A673 (cell line): ENCODE measurements around the gene TMEM147. TPM values are rescaled to one million over a fixed set of nuclear protein-coding genes. Genes with fewer than 3 reads are reported as not detected.

ENCODE experiments used
- BruUV-seq: library from RNA; stranded (reverse); fragments of 400-500 nt; replicated peaks from 2 replicates; lab custom pipeline; 2021; lab: Mats Ljungman, UMichigan
- CTCF ChIA-PET: fragments of 300-600 bp; sonication (Branson Sonifier 250); formaldehyde crosslinking; loops from one replicate; lab custom pipeline; 2022; ENCODE audit warnings: antibody characterized with exemption; lab: Charles Lee
- POLR2A ChIA-PET: fragments of 300-600 bp; sonication (Branson Sonifier 250); formaldehyde crosslinking; loops from one replicate; lab custom pipeline; 2022; ENCODE audit warnings: antibody characterized with exemption; ENCODE audit not compliant: low non-redundant PET; lab: Charles Lee
- DNase-seq: peaks from one replicate; pipeline ENCODE4 v3.0.0-alpha.2; 2015; ENCODE audit warnings: low spot score
- H3K27ac ChIP-seq: fragments of 200-600 bp; sonication (generic); 2 replicates; pipeline ENCODE4 v1.5.1; 2016; ENCODE audit warnings: mixed run types, low read depth, mild to moderate bottlenecking, mixed read lengths, antibody characterized with exemption, low read length; ENCODE audit not compliant: poor library complexity, severe bottlenecking
- H3K27me3 ChIP-seq: fragments of 200-600 bp; sonication (generic); replicated peaks from 2 replicates; pipeline ENCODE4 v1.6.1; 2017; ENCODE audit warnings: mixed run types, low read depth, mild to moderate bottlenecking, mixed read lengths, antibody characterized with exemption, low read length; ENCODE audit not compliant: insufficient read depth, poor library complexity
- H3K36me3 ChIP-seq: fragments of 200-600 bp; sonication (generic); 2 replicates; pipeline ENCODE4 v1.6.1; 2016; ENCODE audit warnings: mixed run types, mild to moderate bottlenecking, mixed read lengths, antibody characterized with exemption, low read length; ENCODE audit not compliant: insufficient read depth, poor library complexity, severe bottlenecking
- H3K4me1 ChIP-seq: fragments of 200-600 bp; sonication (generic); 2 replicates; pipeline ENCODE4 v1.6.1; 2017; ENCODE audit warnings: mixed run types, mild to moderate bottlenecking, mixed read lengths, antibody characterized with exemption, low read length; ENCODE audit not compliant: insufficient read depth, poor library complexity, severe bottlenecking
- H3K4me3 ChIP-seq: fragments of 200-600 bp; sonication (generic); 2 replicates; pipeline ENCODE4 v1.5.1; 2016; ENCODE audit warnings: low read depth, mixed run types, mild to moderate bottlenecking, mixed read lengths, low read length; ENCODE audit not compliant: poor library complexity, severe bottlenecking
- H3K9me3 ChIP-seq: fragments of 200-600 bp; sonication (generic); 2 replicates; pipeline ENCODE4 v1.6.1; 2016; ENCODE audit warnings: mixed run types, low read depth, mild to moderate bottlenecking, mixed read lengths, antibody characterized with exemption, low read length; ENCODE audit not compliant: poor library complexity, severe bottlenecking
- CTCF ChIP-seq: fragments of 300-800, 200-600 bp; sonication (generic); conservative IDR thresholded peaks from 2 replicates; pipeline ENCODE4 v1.5.1; 2017; ENCODE audit warnings: low read depth, mild to moderate bottlenecking, antibody characterized with exemption, low read length, moderate library complexity, mixed read lengths
- EZH2 ChIP-seq: fragments of 200-600 bp; sonication (generic); IDR thresholded peaks from 2 replicates; pipeline ENCODE4 v1.6.1; 2017; ENCODE audit warnings: borderline replicate concordance, low read depth, mild to moderate bottlenecking, mixed read lengths, antibody characterized with exemption, low read length; ENCODE audit not compliant: poor library complexity, severe bottlenecking
- intact Hi-C: fragments of 100-400 bp; cut with micrococcal nuclease; formaldehyde crosslinking; loops from one replicate; pipeline ENCODE4 v1.10.0; 2022; ENCODE audit not compliant: unreplicated experiment
- total RNA-seq: library from RNA; stranded (reverse); gene quantifications from 2 replicates; pipeline ENCODE4 v1.2.3, GENCODE V29; 2021

The TMEM147 gene
- total RNA-seq, 1 experiment from 2014 or later: 115 TPM

DNA sequence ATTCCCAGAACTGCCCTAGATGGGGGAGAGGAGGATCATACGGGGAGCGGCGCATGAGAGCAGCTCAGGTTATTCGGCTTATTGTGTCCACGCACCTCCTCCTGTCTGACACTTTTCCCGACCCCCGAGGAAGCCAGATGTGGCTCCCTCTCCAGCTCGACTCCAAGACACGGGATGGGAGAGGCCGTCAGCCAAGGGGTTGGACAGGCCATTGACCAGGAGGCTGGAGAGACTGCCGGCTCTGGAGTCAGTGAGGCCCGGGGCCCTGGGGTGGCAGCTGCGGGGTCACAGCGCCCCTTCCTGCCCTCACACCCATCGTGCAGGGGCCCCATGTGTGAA lies 34.8 kb upstream of the TMEM147 start:
- TF ChIP-seq EZH2: no peak
- peak; percentile 5; the same call in 1 of the 2 replicates for TF ChIP-seq CTCF
- BruUV-seq: no TSS peak
- peaks cover 87% of the 10 kb centered on the region for H3K27me3 ChIP-seq
- no peaks in the 10 kb centered on the region for H3K36me3 ChIP-seq
- ChIA-PET POLR2A (no interaction called here), CTCF (interaction anchor here (0.6 to 1.0 kb wide), 3 partner anchors 30 to 153 kb away, joined by 3 read pairs; partner anchors contain the start of gene FFAR3)
- no peaks in the 10 kb centered on the region for H3K9me3 ChIP-seq
- DNase-seq: no peak
- intact Hi-C loops: no loop called here
- H3K27ac ChIP-seq: no peak overlapping the region
- no peak overlapping the region for H3K4me3 ChIP-seq
- H3K4me1 ChIP-seq: no peaks in the 10 kb centered on the region

DNA sequence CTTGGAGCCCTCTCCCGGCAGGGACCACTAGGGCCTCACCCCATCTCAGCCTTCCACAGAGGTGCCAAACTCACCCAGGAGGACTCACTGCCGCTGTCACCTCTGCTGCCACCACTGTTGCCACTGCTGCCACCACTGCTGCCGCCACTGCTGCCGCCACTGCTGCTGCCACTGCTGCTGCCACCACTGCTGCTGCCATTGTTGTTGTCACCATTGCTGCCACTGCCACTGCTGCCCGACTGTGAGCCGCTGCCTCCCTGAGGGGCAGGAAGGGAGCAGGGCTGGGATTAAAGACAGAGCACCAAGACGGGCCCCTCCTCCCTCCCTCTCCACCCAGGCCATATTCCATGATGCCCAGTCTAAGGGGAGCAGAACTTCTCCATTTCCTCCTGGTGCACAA lies 34.1 kb upstream of the TMEM147 start:
- Histone ChIP-seq H3K4me1 (no peaks in the 10 kb centered on the region), H3K4me3 (no peak overlapping the region), H3K27me3 (peaks cover 80% of the 10 kb centered on the region), H3K27ac (no peak overlapping the region), H3K9me3 (no peaks in the 10 kb centered on the region), H3K36me3 (no peaks in the 10 kb centered on the region)
- intact Hi-C loops: no loop called here
- TF ChIP-seq CTCF: no peak
- TF ChIP-seq EZH2: no peak
- CTCF ChIA-PET: no interaction called here
- POLR2A ChIA-PET: no interaction called here
- BruUV-seq: no TSS peak
- no peak for DNase-seq

DNA sequence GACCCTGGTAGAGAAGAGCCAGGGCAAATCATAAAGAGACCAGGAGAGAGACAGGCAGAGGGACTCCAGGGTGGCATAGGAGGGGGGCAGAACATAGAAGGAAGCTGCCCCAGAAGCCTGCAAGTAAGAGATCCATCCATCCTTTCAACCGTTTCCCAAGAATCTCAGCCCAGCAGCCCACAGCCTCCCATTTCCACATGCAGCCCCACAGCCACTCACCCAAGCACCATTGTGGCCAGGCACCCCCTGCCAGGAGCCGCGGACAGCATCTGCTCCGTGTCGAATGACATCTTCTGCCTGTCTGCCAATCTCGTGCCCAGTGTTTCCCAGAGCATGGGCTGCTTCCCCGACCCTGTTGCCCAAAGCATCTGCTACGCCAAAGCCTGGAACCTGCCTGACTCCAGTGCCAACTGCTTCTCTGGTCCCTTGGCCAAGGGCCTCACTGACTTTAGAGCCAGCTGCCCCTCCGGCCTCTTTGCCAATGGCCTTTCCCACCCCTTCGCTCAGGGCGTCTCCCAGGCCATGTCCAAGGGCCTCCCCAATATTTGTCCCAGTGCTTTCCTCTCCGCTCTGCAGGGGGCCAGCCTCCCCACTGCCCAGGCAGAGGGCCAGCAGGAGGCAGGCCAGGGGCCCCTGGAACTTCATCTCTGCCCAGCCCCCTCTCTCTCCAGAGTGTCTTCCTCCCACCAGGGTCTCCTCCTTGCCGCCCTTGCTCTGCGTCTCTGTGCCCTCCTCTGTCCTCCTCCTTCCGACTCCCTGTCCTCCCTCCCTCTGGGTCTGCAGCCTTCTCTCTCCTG lies 32.4 kb upstream of the TMEM147 start:
- ChIA-PET POLR2A (no interaction called here), CTCF (no interaction called here)
- no peak overlapping the region for H3K27ac ChIP-seq
- DNase-seq: no peak
- no peaks in the 10 kb centered on the region for H3K36me3 ChIP-seq
- H3K4me3 ChIP-seq: no peak overlapping the region
- BruUV-seq: no TSS peak
- H3K4me1 ChIP-seq: no peaks in the 10 kb centered on the region
- intact Hi-C loops: no loop called here
- TF ChIP-seq CTCF (no peak), EZH2 (no peak)
- H3K9me3 ChIP-seq: no peaks in the 10 kb centered on the region
- peaks cover 64% of the 10 kb centered on the region for H3K27me3 ChIP-seq
